Measurements from ENCODE around the gene REX1BD. TPM values are rescaled to one million over a fixed set of nuclear protein-coding genes. Genes with fewer than 3 reads are reported as not detected.

Gene REX1BD
- total and polyA plus RNA-seq, 4 donors: 25.9 to 71.9 (median 51.4) TPM

DNA sequence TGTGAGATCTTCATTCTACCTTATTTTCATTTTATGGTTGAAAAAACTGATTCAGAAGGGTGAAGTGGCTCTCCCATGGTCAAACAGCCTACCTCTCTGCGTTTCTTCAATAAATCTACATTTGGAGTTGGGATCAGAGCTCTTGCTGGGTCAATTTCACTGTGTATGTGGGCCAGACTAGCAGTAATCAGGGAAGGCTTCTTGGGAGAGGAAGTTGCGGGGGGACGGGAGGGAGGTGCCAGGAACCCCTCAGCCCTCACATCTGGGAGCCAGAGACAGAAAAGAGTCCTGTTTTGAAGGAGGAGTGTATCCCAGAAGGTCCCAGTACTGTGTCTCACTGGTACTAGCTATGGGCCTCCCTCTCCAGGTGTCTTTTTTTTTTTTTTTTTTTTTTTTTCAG, 30.0 kb upstream of the REX1BD start:
- TF ChIP-seq RAD21 (IDR thresholded peaks at IDR 0.05) (no peak), TAF1 (conservative IDR thresholded peaks at IDR 0.05) (no peak), JUND (IDR thresholded peaks at IDR 0.05) (no peak), RXRA (IDR thresholded peaks at IDR 0.05) (no peak), MAX (IDR thresholded peaks at IDR 0.05) (no peak), FOXA1 (IDR thresholded peaks at IDR 0.05) (no peak), HNF4G (IDR thresholded peaks at IDR 0.05) (no peak), ATF3 (IDR thresholded peaks at IDR 0.05) (no peak), YY1 (IDR thresholded peaks at IDR 0.05) (no peak), GABPA (IDR thresholded peaks at IDR 0.05 in 1 of 2, conservative IDR thresholded peaks at IDR 0.05 in 1 of 2) (no peak), FOXA2 (IDR thresholded peaks at IDR 0.05) (no peak)
- TF ChIP-seq, protein P1, sequence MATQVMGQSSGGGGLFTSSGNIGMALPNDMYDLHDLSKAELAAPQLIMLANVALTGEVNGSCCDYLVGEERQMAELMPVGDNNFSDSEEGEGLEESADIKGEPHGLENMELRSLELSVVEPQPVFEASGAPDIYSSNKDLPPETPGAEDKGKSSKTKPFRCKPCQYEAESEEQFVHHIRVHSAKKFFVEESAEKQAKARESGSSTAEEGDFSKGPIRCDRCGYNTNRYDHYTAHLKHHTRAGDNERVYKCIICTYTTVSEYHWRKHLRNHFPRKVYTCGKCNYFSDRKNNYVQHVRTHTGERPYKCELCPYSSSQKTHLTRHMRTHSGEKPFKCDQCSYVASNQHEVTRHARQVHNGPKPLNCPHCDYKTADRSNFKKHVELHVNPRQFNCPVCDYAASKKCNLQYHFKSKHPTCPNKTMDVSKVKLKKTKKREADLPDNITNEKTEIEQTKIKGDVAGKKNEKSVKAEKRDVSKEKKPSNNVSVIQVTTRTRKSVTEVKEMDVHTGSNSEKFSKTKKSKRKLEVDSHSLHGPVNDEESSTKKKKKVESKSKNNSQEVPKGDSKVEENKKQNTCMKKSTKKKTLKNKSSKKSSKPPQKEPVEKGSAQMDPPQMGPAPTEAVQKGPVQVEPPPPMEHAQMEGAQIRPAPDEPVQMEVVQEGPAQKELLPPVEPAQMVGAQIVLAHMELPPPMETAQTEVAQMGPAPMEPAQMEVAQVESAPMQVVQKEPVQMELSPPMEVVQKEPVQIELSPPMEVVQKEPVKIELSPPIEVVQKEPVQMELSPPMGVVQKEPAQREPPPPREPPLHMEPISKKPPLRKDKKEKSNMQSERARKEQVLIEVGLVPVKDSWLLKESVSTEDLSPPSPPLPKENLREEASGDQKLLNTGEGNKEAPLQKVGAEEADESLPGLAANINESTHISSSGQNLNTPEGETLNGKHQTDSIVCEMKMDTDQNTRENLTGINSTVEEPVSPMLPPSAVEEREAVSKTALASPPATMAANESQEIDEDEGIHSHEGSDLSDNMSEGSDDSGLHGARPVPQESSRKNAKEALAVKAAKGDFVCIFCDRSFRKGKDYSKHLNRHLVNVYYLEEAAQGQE (IDR thresholded peaks at IDR 0.05): no peak
- Histone ChIP-seq H3K27me3 (ENCODE audit: control insufficient read depth in 4 of 4, insufficient read depth in 4 of 4, low read length in 3 of 4) (no peaks in the 10 kb centered on the region), H3K9ac (ENCODE audit: low read depth in 1 of 2, low read length in 2 of 2) (peak overlapping the region; percentile 55 to 99), H3K9me3 (ENCODE audit: control insufficient read depth in 4 of 4, low read length in 3 of 4) (no peaks in the 10 kb centered on the region), H3K4me1 (ENCODE audit: control insufficient read depth in 4 of 4, insufficient read depth in 4 of 4, low read length in 3 of 4) (peaks cover 2 to 13% (median 7%) of the 10 kb centered on the region in 4 donors), H3K27ac (ENCODE audit: low read depth in 1 of 2, low read length in 2 of 2) (peak overlapping the region; percentile 82 to 98), H3K36me3 (ENCODE audit: control insufficient read depth in 4 of 4, insufficient read depth in 3 of 4, low read depth in 1 of 4, low read length in 3 of 4) (peaks cover 0 to 6% (median 0%) of the 10 kb centered on the region in 4 donors), H3K4me3 (ENCODE audit: low read depth in 1 of 3, low read length in 3 of 3) (peak overlapping the region; percentile 56 to 90 (median 84))
- DNase-seq (ENCODE audit: low spot score): no peak
- 64% methylated on average over 3 of the region's 3 CpGs for WGBS

- H3K27ac ChIP-seq (ENCODE audit: low read depth in 1 of 2, low read length in 2 of 2): peak overlapping the region; percentile 13 to 45
- WGBS: 67% methylated on average over 5 of the region's 5 CpGs
- no peaks in the 10 kb centered on the region for H3K27me3 ChIP-seq (ENCODE audit: control insufficient read depth in 4 of 4, insufficient read depth in 4 of 4, low read length in 3 of 4)
These were observed 28.9 kb upstream of the REX1BD start for GRCh38 chr19:18559685-18560084.

More at GRCh38 chr19:18559685-18560084, 28.9 kb upstream of the REX1BD start:
- Histone ChIP-seq H3K9me3 (ENCODE audit: control insufficient read depth in 4 of 4, low read length in 3 of 4) (no peaks in the 10 kb centered on the region), H3K4me3 (ENCODE audit: low read depth in 1 of 3, low read length in 3 of 3) (no peak overlapping the region), H3K4me1 (ENCODE audit: control insufficient read depth in 4 of 4, insufficient read depth in 4 of 4, low read length in 3 of 4) (peaks cover 2 to 13% (median 7%) of the 10 kb centered on the region in 4 donors), H3K36me3 (ENCODE audit: control insufficient read depth in 4 of 4, insufficient read depth in 3 of 4, low read depth in 1 of 4, low read length in 3 of 4) (peaks cover 0 to 12% (median 3%) of the 10 kb centered on the region in 4 donors), H3K9ac (ENCODE audit: low read depth in 1 of 2, low read length in 2 of 2) (no peak overlapping the region)
- TF ChIP-seq NR2F2 (IDR thresholded peaks at IDR 0.05) (no peak), YY1 (IDR thresholded peaks at IDR 0.05) (no peak), FOXA2 (IDR thresholded peaks at IDR 0.05) (no peak), HNF4G (IDR thresholded peaks at IDR 0.05) (no peak), JUND (IDR thresholded peaks at IDR 0.05) (no peak), FOXA1 (IDR thresholded peaks at IDR 0.05) (no peak), MAX (IDR thresholded peaks at IDR 0.05) (no peak), RAD21 (IDR thresholded peaks at IDR 0.05) (no peak), SP1 (IDR thresholded peaks at IDR 0.05) (no peak), GABPA (IDR thresholded peaks at IDR 0.05 in 1 of 2, conservative IDR thresholded peaks at IDR 0.05 in 1 of 2) (no peak), EGR1 (IDR thresholded peaks at IDR 0.05; ENCODE audit: low read depth in 2 of 2) (no peak), TAF1 (conservative IDR thresholded peaks at IDR 0.05) (no peak), ATF3 (IDR thresholded peaks at IDR 0.05) (no peak)
- TF ChIP-seq, protein P2, sequence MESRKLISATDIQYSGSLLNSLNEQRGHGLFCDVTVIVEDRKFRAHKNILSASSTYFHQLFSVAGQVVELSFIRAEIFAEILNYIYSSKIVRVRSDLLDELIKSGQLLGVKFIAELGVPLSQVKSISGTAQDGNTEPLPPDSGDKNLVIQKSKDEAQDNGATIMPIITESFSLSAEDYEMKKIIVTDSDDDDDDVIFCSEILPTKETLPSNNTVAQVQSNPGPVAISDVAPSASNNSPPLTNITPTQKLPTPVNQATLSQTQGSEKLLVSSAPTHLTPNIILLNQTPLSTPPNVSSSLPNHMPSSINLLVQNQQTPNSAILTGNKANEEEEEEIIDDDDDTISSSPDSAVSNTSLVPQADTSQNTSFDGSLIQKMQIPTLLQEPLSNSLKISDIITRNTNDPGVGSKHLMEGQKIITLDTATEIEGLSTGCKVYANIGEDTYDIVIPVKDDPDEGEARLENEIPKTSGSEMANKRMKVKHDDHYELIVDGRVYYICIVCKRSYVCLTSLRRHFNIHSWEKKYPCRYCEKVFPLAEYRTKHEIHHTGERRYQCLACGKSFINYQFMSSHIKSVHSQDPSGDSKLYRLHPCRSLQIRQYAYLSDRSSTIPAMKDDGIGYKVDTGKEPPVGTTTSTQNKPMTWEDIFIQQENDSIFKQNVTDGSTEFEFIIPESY (IDR thresholded peaks at IDR 0.05): no peak
- TF ChIP-seq, protein P1 (IDR thresholded peaks at IDR 0.05): no peak
- DNase-seq (ENCODE audit: low spot score): no peak

Measured in liver (tissue), 9 donors.